Chondrocyte (in vitro differentiated cells): Measurements from ENCODE around the gene KLHDC9. TPM values are rescaled to one million over a fixed set of nuclear protein-coding genes. Genes with fewer than 3 reads are reported as not detected.

Source experiments
- DNase-seq: peaks from one replicate; pipeline ENCODE4 v3.0.0; 2021; ENCODE audit warnings: mixed read lengths, low spot score
- H3K27ac Mint-ChIP-seq: one replicate; pipeline ENCODE4 v1.8.0; 2021; ENCODE audit warnings: mild to moderate bottlenecking, moderate library complexity, mixed read lengths; ENCODE audit not compliant: unreplicated experiment
- H3K27me3 Mint-ChIP-seq: 2 replicates; pipeline ENCODE4 v1.8.0; 2021; ENCODE audit warnings: low read depth, mixed read lengths
- H3K36me3 Mint-ChIP-seq: 2 replicates; pipeline ENCODE4 v1.8.0; 2021; ENCODE audit warnings: low read depth, mixed read lengths
- H3K4me1 Mint-ChIP-seq: 2 replicates; pipeline ENCODE4 v1.8.0; 2021; ENCODE audit warnings: low read depth, mild to moderate bottlenecking, mixed read lengths
- H3K4me3 Mint-ChIP-seq: one replicate; pipeline ENCODE4 v1.8.0; 2021; ENCODE audit warnings: mild to moderate bottlenecking, moderate library complexity, mixed read lengths; ENCODE audit not compliant: unreplicated experiment
- H3K9me3 Mint-ChIP-seq: 2 replicates; pipeline ENCODE4 v1.8.0; 2021; ENCODE audit warnings: low read depth, mixed read lengths
- total RNA-seq: library from RNA; stranded (reverse); gene quantifications from 3 replicates; pipeline ENCODE4 v1.2.1, GENCODE V29; 2021
- TF ChIP-seq, protein P1 (sequence below): fragments of 200-600 bp; sonication (generic); IDR thresholded peaks from 2 replicates; pipeline ENCODE4 v1.5.0; 2021; ENCODE audit warnings: antibody characterized with exemption, mild to moderate bottlenecking, moderate library complexity

KLHDC9 gene
- total RNA-seq, 1 donor from 2014 or later = 1.6 TPM

DNA sequence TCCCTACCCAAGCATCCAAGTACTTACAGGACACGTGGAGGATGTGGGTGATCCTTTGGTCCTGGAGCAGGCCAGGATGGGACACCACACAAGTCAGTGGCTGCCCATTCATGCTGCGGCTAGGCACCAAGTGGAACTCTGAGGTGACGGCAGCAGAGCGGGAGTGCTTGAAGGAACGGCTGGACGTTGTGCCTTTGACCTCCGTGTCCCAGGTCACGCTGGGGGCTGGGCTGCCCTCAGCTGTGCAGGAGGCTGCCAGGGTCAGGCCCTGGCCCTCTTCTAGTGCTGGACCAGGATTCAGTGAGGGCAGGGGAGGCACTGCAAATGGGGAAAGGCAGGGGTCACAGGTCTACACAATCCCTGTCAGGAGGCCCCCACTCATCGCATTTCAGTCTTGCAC lies 20.7 kb upstream of the KLHDC9 start:
- Mint-ChIP-seq H3K27ac (no peak overlapping the region), H3K36me3 (no peaks in the 10 kb centered on the region), H3K9me3 (no peaks in the 10 kb centered on the region), H3K4me1 (peaks cover 14% of the 10 kb centered on the region), H3K27me3 (no peaks in the 10 kb centered on the region), H3K4me3 (no peak overlapping the region)
- DNase-seq = no peak
- TF ChIP-seq, protein P1, sequence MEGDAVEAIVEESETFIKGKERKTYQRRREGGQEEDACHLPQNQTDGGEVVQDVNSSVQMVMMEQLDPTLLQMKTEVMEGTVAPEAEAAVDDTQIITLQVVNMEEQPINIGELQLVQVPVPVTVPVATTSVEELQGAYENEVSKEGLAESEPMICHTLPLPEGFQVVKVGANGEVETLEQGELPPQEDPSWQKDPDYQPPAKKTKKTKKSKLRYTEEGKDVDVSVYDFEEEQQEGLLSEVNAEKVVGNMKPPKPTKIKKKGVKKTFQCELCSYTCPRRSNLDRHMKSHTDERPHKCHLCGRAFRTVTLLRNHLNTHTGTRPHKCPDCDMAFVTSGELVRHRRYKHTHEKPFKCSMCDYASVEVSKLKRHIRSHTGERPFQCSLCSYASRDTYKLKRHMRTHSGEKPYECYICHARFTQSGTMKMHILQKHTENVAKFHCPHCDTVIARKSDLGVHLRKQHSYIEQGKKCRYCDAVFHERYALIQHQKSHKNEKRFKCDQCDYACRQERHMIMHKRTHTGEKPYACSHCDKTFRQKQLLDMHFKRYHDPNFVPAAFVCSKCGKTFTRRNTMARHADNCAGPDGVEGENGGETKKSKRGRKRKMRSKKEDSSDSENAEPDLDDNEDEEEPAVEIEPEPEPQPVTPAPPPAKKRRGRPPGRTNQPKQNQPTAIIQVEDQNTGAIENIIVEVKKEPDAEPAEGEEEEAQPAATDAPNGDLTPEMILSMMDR = no peak

DNA sequence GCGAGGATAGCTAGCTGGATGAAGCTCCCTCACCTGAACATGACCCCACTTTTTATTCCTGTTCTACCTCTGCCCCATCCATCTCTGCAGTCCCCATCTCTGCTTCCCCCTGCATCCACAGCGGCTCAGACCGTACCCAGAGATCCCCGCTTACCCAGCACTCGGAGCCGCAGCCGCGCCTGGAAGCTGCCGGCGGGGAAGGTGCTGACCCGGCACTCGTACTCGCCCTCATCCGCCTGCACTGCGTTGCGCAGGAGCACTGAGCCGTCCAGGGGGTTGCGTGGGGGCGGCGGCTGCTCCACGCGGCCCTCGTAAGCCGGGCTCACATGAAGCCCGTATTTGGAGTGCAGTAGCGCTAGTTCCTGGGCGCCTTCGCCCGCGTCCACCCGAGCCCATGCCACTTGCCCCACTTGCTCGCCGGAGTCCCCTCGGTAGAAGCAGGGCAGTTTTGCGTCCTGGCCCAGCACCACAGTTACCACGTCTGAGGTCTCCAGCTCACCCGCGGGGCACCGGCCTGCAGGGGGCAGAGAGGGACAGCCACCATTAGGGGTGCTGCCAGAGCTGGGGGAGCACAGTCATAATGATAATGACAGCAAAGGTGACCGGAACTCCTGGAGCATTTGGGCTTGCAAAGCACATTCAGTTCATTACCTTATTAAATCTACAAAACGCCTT lies 18.6 kb upstream of the KLHDC9 start:
- H3K27me3 Mint-ChIP-seq = no peaks in the 10 kb centered on the region
- no peak overlapping the region for H3K27ac Mint-ChIP-seq
- H3K36me3 Mint-ChIP-seq = no peaks in the 10 kb centered on the region
- H3K4me3 Mint-ChIP-seq = no peak overlapping the region
- no peaks in the 10 kb centered on the region for H3K9me3 Mint-ChIP-seq
- peaks cover 31% of the 10 kb centered on the region for H3K4me1 Mint-ChIP-seq
- DNase-seq = no peak
- TF ChIP-seq, protein P1 = no peak

DNA sequence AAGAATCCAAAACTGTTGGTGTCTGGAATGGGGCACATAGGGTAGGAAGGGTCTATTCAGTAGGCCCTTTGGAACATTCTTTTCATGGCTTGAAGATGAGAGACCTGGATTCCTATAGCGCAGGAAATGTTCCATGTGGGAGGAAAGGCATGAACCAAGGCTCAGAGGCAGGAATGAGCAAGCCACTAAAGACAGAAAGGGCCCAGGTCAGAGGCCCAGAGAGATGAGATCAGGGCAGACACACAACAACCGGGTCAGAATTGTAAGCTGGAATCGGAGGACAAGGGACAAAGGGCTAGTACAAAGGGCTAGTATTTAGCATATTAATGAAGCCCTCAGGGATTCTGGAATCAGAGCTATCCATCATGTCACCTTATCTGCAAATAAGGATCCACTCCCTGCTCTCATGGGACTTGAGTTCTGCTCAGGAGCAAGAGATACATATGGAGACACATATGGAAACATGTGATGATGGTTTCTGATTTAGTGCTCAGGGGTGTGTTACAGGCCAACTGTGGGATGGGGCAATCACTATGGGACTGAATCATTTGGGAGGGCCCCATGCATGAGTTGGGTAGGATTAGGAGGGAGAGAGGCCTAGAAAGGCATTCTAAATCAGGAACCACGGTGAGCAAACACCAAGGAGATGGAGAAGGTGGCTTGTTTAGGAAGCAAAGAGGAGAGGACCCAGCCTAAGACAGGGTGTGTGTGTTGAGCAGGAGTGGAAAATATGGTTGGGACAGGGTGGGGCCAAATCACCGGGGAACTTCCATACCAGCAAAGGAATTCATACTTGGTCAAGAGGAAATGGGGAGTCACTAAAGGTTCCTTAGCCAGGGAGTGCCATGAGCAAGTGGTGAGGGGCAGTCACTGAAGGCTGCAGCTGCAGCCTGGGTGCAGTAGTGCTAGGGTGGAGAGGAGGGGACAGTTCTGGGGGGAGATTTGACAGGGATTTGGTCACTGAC lies 17.4 kb upstream of the KLHDC9 start:
- Mint-ChIP-seq H3K4me3 (no peak overlapping the region), H3K4me1 (peaks cover 38% of the 10 kb centered on the region), H3K36me3 (no peaks in the 10 kb centered on the region), H3K27ac (peak overlapping the region; percentile 57), H3K9me3 (no peaks in the 10 kb centered on the region), H3K27me3 (no peaks in the 10 kb centered on the region)
- TF ChIP-seq, protein P1 = no peak
- DNase-seq = no peak

GRCh38 chr1:161081519-161081918 lies 16.6 kb upstream of the KLHDC9 start:
- no peaks in the 10 kb centered on the region for H3K27me3 Mint-ChIP-seq
- H3K9me3 Mint-ChIP-seq = no peaks in the 10 kb centered on the region
- no peak overlapping the region for H3K27ac Mint-ChIP-seq

DNA sequence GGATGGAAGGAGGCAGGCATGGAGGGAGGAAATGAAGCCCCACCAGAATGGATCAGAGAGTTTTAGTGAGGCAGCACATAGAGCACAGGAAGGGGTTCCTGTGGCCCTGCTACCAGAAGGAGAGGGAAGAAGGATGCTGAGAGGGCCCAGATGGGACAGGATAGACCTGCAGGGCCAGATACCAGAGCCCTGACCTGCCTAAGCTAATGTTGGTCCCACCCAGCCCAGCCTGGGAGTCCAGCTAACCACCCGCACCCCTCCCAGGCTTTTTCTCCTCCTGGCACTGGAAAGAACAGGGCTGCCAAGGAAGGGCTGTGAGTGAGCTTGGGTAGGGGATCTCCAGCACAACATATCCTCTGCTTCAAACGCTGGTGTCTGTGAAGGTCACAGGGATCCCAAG lies 15.7 kb upstream of the KLHDC9 start:
- TF ChIP-seq, protein P1 = no peak
- DNase-seq = no peak
- Mint-ChIP-seq H3K36me3 (no peaks in the 10 kb centered on the region), H3K9me3 (no peaks in the 10 kb centered on the region), H3K4me1 (peaks cover 38% of the 10 kb centered on the region), H3K27me3 (no peaks in the 10 kb centered on the region), H3K27ac (no peak overlapping the region), H3K4me3 (no peak overlapping the region)

More at GRCh38 chr1:161081519-161081918, 16.6 kb upstream of the KLHDC9 start:
- Mint-ChIP-seq H3K4me1 (peaks cover 38% of the 10 kb centered on the region), H3K36me3 (no peaks in the 10 kb centered on the region), H3K4me3 (no peak overlapping the region)
- DNase-seq = no peak
- TF ChIP-seq, protein P1 = no peak
